Adrenal gland (tissue), 12 donors: ENCODE measurements around the gene VRK3. TPM values are rescaled to one million over a fixed set of nuclear protein-coding genes. Genes with fewer than 3 reads are reported as not detected.
"Not testable (repeated sequence)": the region's sequence is repeated elsewhere in the genome, so short reads cannot be mapped to it uniquely, and the experiment has no call there.

Experiments used
- DNase-seq, 7 donors: peaks; one replicate each; pipeline ENCODE4 v3.0.0-alpha.2; 2019 to 2020
- H3K27ac ChIP-seq, 5 donors: fragments of 200-600 bp; sonication (generic) in 4 of 5; 1 replicate in 3 of 5; 2 replicates in 2 of 5; pipeline versions ENCODE4 v1.5.1 to v1.8.0; 2016 to 2020; ENCODE audit warnings: mild to moderate bottlenecking in 1 of 5
- H3K27me3 ChIP-seq: fragments of 200-600 bp; 2 replicates; pipeline ENCODE4 v1.8.0; 2021
- H3K36me3 ChIP-seq, 2 donors: fragments of 200-600 bp; replicated peaks in 1 of 2; 1 replicate in 1 of 2; 2 replicates in 1 of 2; pipeline versions ENCODE4 v1.5.1 to v1.8.0; 2018 to 2022
- H3K4me1 ChIP-seq, 2 donors: fragments of 200-600 bp; replicated peaks in 1 of 2; 1 replicate in 1 of 2; 2 replicates in 1 of 2; pipeline versions ENCODE4 v1.5.1 to v1.8.0; 2018 to 2021
- H3K4me3 ChIP-seq, 4 donors: fragments of 200-600 bp; sonication (generic) in 3 of 4; one replicate each; pipeline ENCODE4 v1.5.1; 2016 to 2018
- H3K9me3 ChIP-seq, 3 donors: fragments of 200-600 bp; sonication (generic) in 1 of 3; replicated peaks in 1 of 3; 1 replicate in 2 of 3; 2 replicates in 1 of 3; pipeline versions ENCODE4 v1.5.1 to v1.8.0; 2016 to 2021
- CTCF ChIP-seq, 6 experiments: fragments of 450-650 bp in 4 of 6; fragments of 200-600 bp in 2 of 6; sonication (generic) in 1 of 6; IDR thresholded peaks; 1 replicate in 5 of 6; 2 replicates in 1 of 6; pipeline versions ENCODE4 v1.5.1 to v1.8.0; 2016 to 2021; ENCODE audit warnings: antibody characterized with exemption in 6 of 6, mild to moderate bottlenecking in 2 of 6, moderate library complexity in 1 of 6
- POLR2A ChIP-seq, 2 donors: fragments of 450-650 bp; IDR thresholded peaks; one replicate each; pipeline ENCODE4 v1.6.1; 2017; ENCODE audit warnings: antibody characterized with exemption in 2 of 2, mild to moderate bottlenecking in 2 of 2, moderate library complexity in 1 of 2
- WGBS, 4 donors: extraction: QIAGEN DNeasy Blood & Tissue Kit in 2 of 4; methylation state at CpG; one replicate each; pipeline versions ENCODE4 v1.1.5 to v1.1.7; 2013 to 2017; 5-methylcytosine and 5-hydroxymethylcytosine counted together
- intact Hi-C, 2 donors: fragments of 100-400 bp; cut with DNase I; formaldehyde crosslinking; loops; one replicate each; pipeline versions ENCODE4 v1.14.1 to v1.15.0; 2022 to 2023
- polyA plus RNA-seq, 3 donors: library from polyadenylated mRNA; stranded (reverse); fragments of 200-250 nt in 2 of 3; fragments of 350-450 nt in 1 of 3; fragmentation: Illumina TruSeq in 1 of 3; extraction: RNeasy Lipid Tissue Mini Kit (QIAGEN cat#74804) in 1 of 3; gene quantifications; one replicate each; pipeline ENCODE4 v1.2.3, GENCODE V29; 2013 to 2014
- total RNA-seq, 9 donors: library from RNA; depleted of rRNA in 4 of 9; stranded (reverse); fragments of >200 nt in 4 of 9; fragments of 120-200 nt in 1 of 9; fragmentation: NEBNext Ultra II Directional in 1 of 9; extraction: Animal tissue kit (Norgen Biotek cat#: 25700) in 1 of 9; gene quantifications; one replicate each; pipeline versions ENCODE4 v1.1.0 to v1.2.4, GENCODE V29; 2013 to 2023
- donor health status: healthy with polysubstance abuse.
- donor health status: Bipolar disorder and iron deficiency.
- donor health status: DM: yes; HTN: yes; CAD: no.
- donor health status: DM: no; HTN: no; CAD: no.
- donor health status: DM: no; HTN: no; CAD: no.
- donor health status: DM: yes; HTN: yes; CAD: no.

Gene VRK3
- total and polyA plus RNA-seq, 12 donors: 12.1 to 60.3 (median 45.4) TPM

- H3K9me3 ChIP-seq: no peaks in the 10 kb centered on the region
- H3K27ac ChIP-seq: no peak overlapping the region
- no peak overlapping the region for H3K4me3 ChIP-seq
- H3K4me1 ChIP-seq: peaks cover 7 to 13% of the 10 kb centered on the region in 2 donors
- intact Hi-C loops: no loop called here
- peak in 2 of 7 donors; percentile 33 for DNase-seq
- WGBS, 4 donors: 75 to 87% (median 83%) methylated on average over 18 of the region's 18 CpGs
- no peaks in the 10 kb centered on the region for H3K27me3 ChIP-seq
- no peaks in the 10 kb centered on the region for H3K36me3 ChIP-seq
- no peak for TF ChIP-seq POLR2A (IDR thresholded peaks at IDR 0.05)
Observed at GRCh38 chr19:49973987-49974386, 51.2 kb downstream of the VRK3 start.

GRCh38 chr19:49972841-49973240 lies 52.3 kb downstream of the VRK3 start:
- no peaks in the 10 kb centered on the region for H3K9me3 ChIP-seq
- DNase-seq: no peak
- peaks cover 7 to 9% of the 10 kb centered on the region in 2 donors for H3K4me1 ChIP-seq
- H3K36me3 ChIP-seq: no peaks in the 10 kb centered on the region
- WGBS, 4 donors: 79 to 93% (median 83%) methylated on average over 3 to 6 of the region's 6 CpGs
- no peaks in the 10 kb centered on the region for H3K27me3 ChIP-seq
- TF ChIP-seq CTCF (IDR thresholded peaks at IDR 0.05) (no peak), POLR2A (IDR thresholded peaks at IDR 0.05) (no peak)
- intact Hi-C loops: no loop called here
- H3K27ac ChIP-seq: no peak overlapping the region
- H3K4me3 ChIP-seq: no peak overlapping the region

GRCh38 chr19:49971991-49972411 lies 53.2 kb downstream of the VRK3 start:
- H3K4me1 ChIP-seq: peaks cover 7 to 9% of the 10 kb centered on the region in 2 donors
- no peaks in the 10 kb centered on the region for H3K9me3 ChIP-seq
- intact Hi-C loops: no loop called here
- no peak overlapping the region for H3K27ac ChIP-seq
- DNase-seq: peak; percentile 56 to 74 (median 67)
- H3K4me3 ChIP-seq: no peak overlapping the region
- no peaks in the 10 kb centered on the region for H3K27me3 ChIP-seq
- no peaks in the 10 kb centered on the region for H3K36me3 ChIP-seq
- 37 to 43% (median 40%) methylated on average over 7 to 12 of the region's 12 CpGs; no CpG with 5 or more reads in 1 of the 4 donors for WGBS, 4 donors
- TF ChIP-seq CTCF (IDR thresholded peaks at IDR 0.05): peak in 2 of 6 experiments; percentile 13 to 22
- no peak for TF ChIP-seq POLR2A (IDR thresholded peaks at IDR 0.05)

- intact Hi-C loops, H3K36me3 ChIP-seq, H3K27me3 ChIP-seq, H3K4me1 ChIP-seq, H3K9me3 ChIP-seq, H3K4me3 ChIP-seq: not testable (repeated sequence)
- WGBS, 4 donors: 50 to 52% methylated on average over 4 of the region's 9 CpGs; no CpG with 5 or more reads in 2 of the 4 donors
- peak overlapping the region in 1 of 5 donors; percentile 31 for H3K27ac ChIP-seq
- DNase-seq: peak in 2 of 7 donors; percentile 30 to 37
Observed at GRCh38 chr19:49969355-49969754, 55.8 kb downstream of the VRK3 start.

- Histone ChIP-seq H3K4me1 (peaks cover 7 to 9% of the 10 kb centered on the region in 2 donors), H3K36me3 (no peaks in the 10 kb centered on the region), H3K27ac (peak overlapping the region in 1 of 5 donors; percentile 31), H3K27me3 (no peaks in the 10 kb centered on the region), H3K9me3 (no peaks in the 10 kb centered on the region), H3K4me3 (no peak overlapping the region)
- DNase-seq: peak in 3 of 7 donors; percentile 18 to 32 (median 31)
- intact Hi-C loops: no loop called here
- WGBS, 4 donors: 46 to 74% (median 66%) methylated on average over 5 of the region's 5 CpGs
- TF ChIP-seq POLR2A (IDR thresholded peaks at IDR 0.05) (no peak), CTCF (IDR thresholded peaks at IDR 0.05) (no peak)
Observed at GRCh38 chr19:49968279-49968922, 56.8 kb downstream of the VRK3 start.

GRCh38 chr19:49960980-49961379 lies 64.2 kb downstream of the VRK3 start, which contains the start of gene SIGLEC11:
Gene SIGLEC11, minus strand, starts transcription at chr19:49961172. Its CDS starts 91 bp downstream, at chr19:49961081.
- H3K4me3 ChIP-seq, intact Hi-C loops, H3K27me3 ChIP-seq, H3K27ac ChIP-seq, H3K36me3 ChIP-seq, H3K9me3 ChIP-seq: not testable (repeated sequence)
- DNase-seq: peak in 1 of 7 donors; percentile 10
- H3K4me1 ChIP-seq: peaks cover 6 to 19% of the 10 kb centered on the region in 2 donors
- 60 to 80% (median 72%) methylated on average over 2 to 5 of the region's 10 CpGs for WGBS, 4 donors

GRCh38 chr19:49959892-49960291 lies 65.3 kb downstream of the VRK3 start:
- H3K36me3 ChIP-seq, DNase-seq, H3K4me3 ChIP-seq, H3K27ac ChIP-seq, H3K9me3 ChIP-seq, H3K27me3 ChIP-seq, intact Hi-C loops: not testable (repeated sequence)
- 51% methylated on average over 2 of the region's 12 CpGs; no CpG with 5 or more reads in 3 of the 4 donors for WGBS, 4 donors
- H3K4me1 ChIP-seq: peaks cover 16 to 30% of the 10 kb centered on the region in 2 donors

GRCh38 chr19:49958596-49958995 lies 66.6 kb downstream of the VRK3 start:
- intact Hi-C loops, H3K27me3 ChIP-seq, H3K9me3 ChIP-seq, H3K36me3 ChIP-seq, H3K4me3 ChIP-seq: not testable (repeated sequence)
- 49 to 69% (median 64%) methylated on average over 6 to 13 of the region's 13 CpGs for WGBS, 4 donors
- Histone ChIP-seq H3K4me1 (peaks cover 29 to 43% of the 10 kb centered on the region in 2 donors), H3K27ac (peak overlapping the region in 1 of 5 donors; percentile 70)
- peak in 1 of 7 donors; percentile 15 for DNase-seq
